Peyer's patch (tissue), 4 donors: Measurements from ENCODE around the gene EHMT2. TPM values are rescaled to one million over a fixed set of nuclear protein-coding genes. Genes with fewer than 3 reads are reported as not detected.

Experiments
- DNase-seq, 3 donors: peaks; one replicate each; pipeline ENCODE4 v3.0.0-alpha.2; 2017 to 2019
- H3K27ac ChIP-seq, 4 donors: fragments of 200-600 bp; sonication (generic); one replicate each; pipeline ENCODE4 v1.5.1; 2016 to 2019
- H3K27me3 ChIP-seq, 2 donors: fragments of 200-600 bp; sonication (generic); one replicate each; pipeline ENCODE4 v1.5.1; 2019
- H3K36me3 ChIP-seq, 3 donors: fragments of 200-600 bp; sonication (generic); one replicate each; pipeline ENCODE4 v1.5.1; 2016 to 2019
- H3K4me1 ChIP-seq, 4 donors: fragments of 200-600 bp; sonication (generic); one replicate each; pipeline ENCODE4 v1.5.1; 2016 to 2019
- H3K4me3 ChIP-seq, 4 donors: fragments of 200-600 bp; sonication (generic); 1 replicate in 3 of 4; 2 replicates in 1 of 4; pipeline ENCODE4 v1.5.1; 2016 to 2019; ENCODE audit warnings: mild to moderate bottlenecking in 1 of 4
- H3K9me3 ChIP-seq, 4 donors: fragments of 200-600 bp; sonication (generic); one replicate each; pipeline ENCODE4 v1.5.1; 2016 to 2019; ENCODE audit warnings: mild to moderate bottlenecking in 1 of 4
- CTCF ChIP-seq, 6 experiments: fragments of 450-650 bp in 4 of 6; fragments of 200-600 bp in 2 of 6; sonication (generic) in 1 of 6; IDR thresholded peaks; one replicate each; pipeline ENCODE4 v1.5.1; 2017 to 2019; ENCODE audit warnings: antibody characterized with exemption in 6 of 6, mild to moderate bottlenecking in 3 of 6, moderate library complexity in 1 of 6
- POLR2A ChIP-seq, 2 donors: fragments of 450-650 bp; IDR thresholded peaks; one replicate each; pipeline ENCODE4 v1.5.1; 2017; ENCODE audit warnings: antibody characterized with exemption in 2 of 2, mild to moderate bottlenecking in 2 of 2, moderate library complexity in 2 of 2
- total RNA-seq, 4 donors: library from RNA; depleted of rRNA; stranded (reverse); fragments of >200 nt; gene quantifications; one replicate each; pipeline ENCODE4 v1.1.0, GENCODE V29; 2016

Gene EHMT2
- total RNA-seq, 4 donors from 2014 or later: 25.0 to 75.1 (median 50.6) TPM

- peaks cover 0 to 70% (median 0%) of the 10 kb centered on the region in 3 donors for H3K36me3 ChIP-seq
- TF ChIP-seq POLR2A (IDR thresholded peaks at IDR 0.05) (no peak), CTCF (IDR thresholded peaks at IDR 0.05) (no peak)
- no peak for DNase-seq
- no peak overlapping the region for H3K4me3 ChIP-seq
- H3K27me3 ChIP-seq: no peaks in the 10 kb centered on the region
- peaks cover 0 to 8% (median 3%) of the 10 kb centered on the region in 4 donors for H3K4me1 ChIP-seq
- H3K9me3 ChIP-seq: no peaks in the 10 kb centered on the region
- no peak overlapping the region for H3K27ac ChIP-seq
Measured at GRCh38 chr6:31892821-31893220, 4.7 kb downstream of the EHMT2 start.

GRCh38 chr6:31889331-31889972 lies 8.0 kb downstream of the EHMT2 start:
- H3K27me3 ChIP-seq: no peaks in the 10 kb centered on the region
- no peak overlapping the region for H3K27ac ChIP-seq
- no peaks in the 10 kb centered on the region for H3K4me1 ChIP-seq
- no peak for DNase-seq
- no peak overlapping the region for H3K4me3 ChIP-seq
- peaks cover 0 to 90% (median 0%) of the 10 kb centered on the region in 3 donors for H3K36me3 ChIP-seq
- no peak for TF ChIP-seq POLR2A (IDR thresholded peaks at IDR 0.05)
- TF ChIP-seq CTCF (IDR thresholded peaks at IDR 0.05): no peak
- no peaks in the 10 kb centered on the region for H3K9me3 ChIP-seq

GRCh38 chr6:31888276-31889258 lies 8.9 kb downstream of the EHMT2 start:
- peak in 2 of 3 donors; percentile 65 to 72 for DNase-seq
- Histone ChIP-seq H3K27ac (no peak overlapping the region), H3K9me3 (no peaks in the 10 kb centered on the region), H3K27me3 (no peaks in the 10 kb centered on the region), H3K4me1 (no peaks in the 10 kb centered on the region), H3K4me3 (no peak overlapping the region), H3K36me3 (peaks cover 0 to 92% (median 0%) of the 10 kb centered on the region in 3 donors)
- TF ChIP-seq CTCF (IDR thresholded peaks at IDR 0.05): peak in 4 of 6 experiments; percentile 52 to 75 (median 64)
- no peak for TF ChIP-seq POLR2A (IDR thresholded peaks at IDR 0.05)

DNA sequence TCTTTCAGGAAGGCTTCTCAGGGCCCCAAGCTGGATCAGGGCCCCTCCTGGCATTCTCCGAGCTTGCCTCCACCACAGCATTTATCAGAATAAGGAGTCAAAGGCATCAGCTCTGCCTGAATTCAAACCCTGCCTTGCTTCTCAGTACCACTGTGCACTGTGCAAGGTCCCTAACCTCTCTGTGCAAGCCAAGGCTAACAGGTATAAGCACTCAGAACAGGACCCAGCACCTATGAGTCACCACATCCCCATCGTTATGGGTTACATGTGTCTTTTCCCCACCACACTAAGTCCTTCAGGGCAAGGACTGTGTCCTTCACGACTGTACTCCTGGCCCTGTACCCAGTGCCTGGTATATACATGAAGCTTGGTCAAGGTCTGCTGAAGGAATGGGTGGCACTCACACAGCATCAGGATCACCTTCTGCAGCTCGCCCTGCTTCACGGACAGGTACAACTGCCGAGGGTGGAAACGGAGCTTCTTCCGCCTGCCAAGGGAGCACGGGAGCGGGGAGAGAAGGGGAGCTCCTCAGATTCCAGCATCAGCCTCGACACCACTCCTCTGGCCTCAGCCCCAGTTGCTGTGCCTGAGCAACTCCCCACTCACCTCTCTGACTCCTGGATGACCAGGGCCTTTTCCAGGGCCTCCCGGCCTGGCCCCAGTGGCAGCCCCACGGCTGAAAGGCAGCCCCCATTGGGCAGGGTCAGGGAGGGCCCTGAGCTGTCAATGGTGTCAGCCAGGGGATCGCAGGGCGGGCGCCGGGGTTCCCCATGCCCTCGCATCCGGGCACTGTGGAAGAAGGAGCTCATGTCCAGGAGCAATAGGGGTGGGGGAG lies 10.1 kb downstream of the EHMT2 start:
- no peak for TF ChIP-seq CTCF (IDR thresholded peaks at IDR 0.05)
- TF ChIP-seq POLR2A (IDR thresholded peaks at IDR 0.05): no peak
- Histone ChIP-seq H3K27me3 (no peaks in the 10 kb centered on the region), H3K36me3 (peaks cover 0 to 92% (median 0%) of the 10 kb centered on the region in 3 donors)

DNA sequence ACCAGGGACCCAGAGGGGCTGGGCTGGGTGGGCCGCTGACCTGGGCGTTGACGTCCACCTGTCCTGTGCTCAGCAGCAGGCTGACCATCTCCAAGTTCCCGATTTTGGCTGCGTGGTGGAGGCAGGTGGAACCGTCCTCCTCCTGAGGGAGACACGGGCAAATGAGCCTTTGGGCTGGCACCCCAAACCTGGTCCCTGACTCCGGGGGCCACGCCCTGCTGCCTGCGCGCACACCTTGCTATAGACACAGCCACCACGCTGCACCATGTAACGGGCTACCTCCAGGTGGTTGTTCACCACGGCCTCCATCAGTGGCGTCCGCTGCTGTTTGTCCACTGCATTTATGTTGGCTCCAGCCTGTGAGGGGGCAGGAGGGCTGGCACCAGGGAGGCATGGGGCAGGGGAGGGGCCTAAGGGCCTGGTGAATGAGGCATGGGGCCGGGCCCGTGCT lies 10.9 kb downstream of the EHMT2 start:
- Histone ChIP-seq H3K4me3 (no peak overlapping the region), H3K4me1 (no peaks in the 10 kb centered on the region), H3K36me3 (peaks cover 0 to 92% (median 0%) of the 10 kb centered on the region in 3 donors), H3K9me3 (no peaks in the 10 kb centered on the region), H3K27ac (no peak overlapping the region), H3K27me3 (no peaks in the 10 kb centered on the region)
- TF ChIP-seq POLR2A (IDR thresholded peaks at IDR 0.05) (no peak), CTCF (IDR thresholded peaks at IDR 0.05) (no peak)
- DNase-seq: peak in 1 of 3 donors; percentile 44

More for the DNA sequence above, 10.1 kb downstream of the EHMT2 start:
- Histone ChIP-seq H3K4me3 (no peak overlapping the region), H3K27ac (no peak overlapping the region), H3K9me3 (no peaks in the 10 kb centered on the region), H3K4me1 (no peaks in the 10 kb centered on the region)
- no peak for DNase-seq
